Stomach (tissue), 19 donors: ENCODE results near the gene SNRNP25. TPM values are rescaled to one million over a fixed set of nuclear protein-coding genes. Genes with fewer than 3 reads are reported as not detected.
A peak's percentile ranks its signal among the peaks of the same experiment; 100 is the strongest.
"Not testable (repeated sequence)": the region's sequence is repeated elsewhere in the genome, so short reads cannot be mapped to it uniquely, and the experiment has no call there.

Experiments used
- DNase-seq, 2 donors: peaks; one replicate each; pipeline versions ENCODE4 v3.0.0 to v3.0.0-alpha.2; 2013 to 2019
- H3K27ac ChIP-seq, 5 donors: fragments of 200-600 bp in 4 of 5; sonication (generic) in 4 of 5; one replicate each; pipeline ENCODE4 v1.5.1; 2013 to 2019; ENCODE audit warnings: mild to moderate bottlenecking in 1 of 5, moderate library complexity in 1 of 5
- H3K27me3 ChIP-seq, 3 donors: fragments of 200-600 bp; sonication (generic); one replicate each; pipeline ENCODE4 v1.5.1; 2017 to 2019; ENCODE audit warnings: mixed run types in 1 of 3
- H3K36me3 ChIP-seq, 4 donors: fragments of 200-600 bp; sonication (generic); 1 replicate in 3 of 4; 2 replicates in 1 of 4; pipeline ENCODE4 v1.5.1; 2016 to 2019
- H3K4me1 ChIP-seq, 4 donors: fragments of 200-600 bp; sonication (generic); one replicate each; pipeline ENCODE4 v1.5.1; 2016 to 2019
- H3K4me3 ChIP-seq, 4 donors: fragments of 200-600 bp; sonication (generic) in 3 of 4; one replicate each; pipeline ENCODE4 v1.5.1; 2016 to 2019; ENCODE audit warnings: mild to moderate bottlenecking in 1 of 4
- H3K9me3 ChIP-seq, 4 donors: fragments of 200-600 bp; sonication (generic); one replicate each; pipeline ENCODE4 v1.5.1; 2016 to 2019
- EP300 ChIP-seq: sonication (generic); formaldehyde crosslinking; IDR thresholded peaks from one replicate; pipeline ENCODE4 v1.6.1; 2017; ENCODE audit warnings: antibody characterized with exemption
- POLR2A ChIP-seq, 4 donors: fragments of 450-650 bp; IDR thresholded peaks; one replicate each; pipeline ENCODE4 v1.6.1; 2016; ENCODE audit warnings: antibody characterized with exemption in 4 of 4, control low read depth in 2 of 4, mild to moderate bottlenecking in 1 of 4, moderate library complexity in 1 of 4
- POLR2AphosphoS5 ChIP-seq, 3 donors: sonication (generic); formaldehyde crosslinking; IDR thresholded peaks; one replicate each; pipeline ENCODE4 v1.6.1; 2016; ENCODE audit warnings: antibody characterized with exemption in 3 of 3
- WGBS, 5 donors: extraction: QIAGEN DNeasy Blood & Tissue Kit in 3 of 5; methylation state at CpG; one replicate each; pipeline versions ENCODE4 v1.1.5 to v1.1.7; 2013 to 2018; 5-methylcytosine and 5-hydroxymethylcytosine counted together
- intact Hi-C: fragments of 100-400 bp; cut with DNase I; formaldehyde crosslinking; loops from one replicate; pipeline ENCODE4 v1.15.1; 2023; ENCODE audit warnings: low total_unique reads
- long read RNA-seq, 10 donors: transcript quantifications; one replicate each; lab custom pipeline, GENCODE V29; 2026
- polyA plus RNA-seq, 3 donors: library from polyadenylated mRNA; stranded (reverse); fragments of 200-250 nt; gene quantifications; one replicate each; pipeline ENCODE4 v1.2.3, GENCODE V29; 2013
- total RNA-seq, 5 donors: library from RNA; depleted of rRNA; stranded (reverse); fragments of >200 nt; gene quantifications; one replicate each; pipeline versions ENCODE4 v1.1.0 to v1.2.3, GENCODE V29; 2014 to 2016
- TF ChIP-seq, protein P1 (sequence below), 7 experiments: fragments of 450-650 bp in 4 of 7; fragments of 200-600 bp in 3 of 7; sonication (generic) in 3 of 7; IDR thresholded peaks; one replicate each; pipeline ENCODE4 v1.5.1; 2016 to 2019; ENCODE audit warnings: antibody characterized with exemption in 7 of 7, control low read depth in 2 of 7, mild to moderate bottlenecking in 1 of 7
- donor health status: healthy with polysubstance abuse.
- donor health status: Bipolar disorder and iron deficiency.
- donor health status: healthy.

Gene SNRNP25
- total RNA-seq (10 to 100 TPM in 3 of 5 donors, 1 to 10 TPM in 2; 2.3 to 22.9 (median 11.9) TPM), polyA plus RNA-seq (10 to 100 TPM; 30.2 to 40.2 (median 34.4) TPM)
- long read RNA-seq, donor 1, transcript SNRNP25-201 (5 exons, 1,905 nt): major isoform, 10 of 10 reads
- long read RNA-seq, donor 1, partial matches to known transcripts: 0 of 10 reads
- long read RNA-seq, donor 1, other reads (novel, unspliced or antisense): 0 of 10 reads
- long read RNA-seq, donor 2, transcript SNRNP25-201 (5 exons, 1,905 nt): major isoform, 16 of 16 reads
- long read RNA-seq, donor 2, partial matches to known transcripts: 0 of 16 reads
- long read RNA-seq, donor 2, other reads (novel, unspliced or antisense): 0 of 16 reads
- long read RNA-seq, donor 3, transcript SNRNP25-201 (5 exons, 1,905 nt): major isoform, 6 of 6 reads
- long read RNA-seq, donor 3, partial matches to known transcripts: 0 of 6 reads
- long read RNA-seq, donor 3, other reads (novel, unspliced or antisense): 0 of 6 reads
- long read RNA-seq, donor 4: 0 reads
- long read RNA-seq, donor 5, transcript SNRNP25-201 (5 exons, 1,905 nt): major isoform, 19 of 19 reads
- long read RNA-seq, donor 5, partial matches to known transcripts: 0 of 19 reads
- long read RNA-seq, donor 5, other reads (novel, unspliced or antisense): 0 of 19 reads
- long read RNA-seq, donor 6, transcript SNRNP25-201 (5 exons, 1,905 nt): major isoform, 25 of 25 reads
- long read RNA-seq, donor 6, partial matches to known transcripts: 0 of 25 reads
- long read RNA-seq, donor 6, other reads (novel, unspliced or antisense): 0 of 25 reads
- long read RNA-seq, donor 7, transcript SNRNP25-201 (5 exons, 1,905 nt): major isoform, 17 of 23 reads
- long read RNA-seq, donor 7, partial matches to known transcripts: 6 of 23 reads
- long read RNA-seq, donor 7, other reads (novel, unspliced or antisense): 0 of 23 reads
- long read RNA-seq, donor 8, transcript SNRNP25-201 (5 exons, 1,905 nt): major isoform, 13 of 14 reads
- long read RNA-seq, donor 8, partial matches to known transcripts: 0 of 14 reads
- long read RNA-seq, donor 8, other reads (novel, unspliced or antisense): 0 of 14 reads
- long read RNA-seq, donor 9, transcript SNRNP25-201 (5 exons, 1,905 nt): major isoform, 14 of 19 reads
- long read RNA-seq, donor 9, partial matches to known transcripts: 5 of 19 reads
- long read RNA-seq, donor 9, other reads (novel, unspliced or antisense): 0 of 19 reads
- long read RNA-seq, donor 10, partial matches to known transcripts: 0 of 1 reads
- long read RNA-seq, donor 10, other reads (novel, unspliced or antisense): 0 of 1 reads

DNA sequence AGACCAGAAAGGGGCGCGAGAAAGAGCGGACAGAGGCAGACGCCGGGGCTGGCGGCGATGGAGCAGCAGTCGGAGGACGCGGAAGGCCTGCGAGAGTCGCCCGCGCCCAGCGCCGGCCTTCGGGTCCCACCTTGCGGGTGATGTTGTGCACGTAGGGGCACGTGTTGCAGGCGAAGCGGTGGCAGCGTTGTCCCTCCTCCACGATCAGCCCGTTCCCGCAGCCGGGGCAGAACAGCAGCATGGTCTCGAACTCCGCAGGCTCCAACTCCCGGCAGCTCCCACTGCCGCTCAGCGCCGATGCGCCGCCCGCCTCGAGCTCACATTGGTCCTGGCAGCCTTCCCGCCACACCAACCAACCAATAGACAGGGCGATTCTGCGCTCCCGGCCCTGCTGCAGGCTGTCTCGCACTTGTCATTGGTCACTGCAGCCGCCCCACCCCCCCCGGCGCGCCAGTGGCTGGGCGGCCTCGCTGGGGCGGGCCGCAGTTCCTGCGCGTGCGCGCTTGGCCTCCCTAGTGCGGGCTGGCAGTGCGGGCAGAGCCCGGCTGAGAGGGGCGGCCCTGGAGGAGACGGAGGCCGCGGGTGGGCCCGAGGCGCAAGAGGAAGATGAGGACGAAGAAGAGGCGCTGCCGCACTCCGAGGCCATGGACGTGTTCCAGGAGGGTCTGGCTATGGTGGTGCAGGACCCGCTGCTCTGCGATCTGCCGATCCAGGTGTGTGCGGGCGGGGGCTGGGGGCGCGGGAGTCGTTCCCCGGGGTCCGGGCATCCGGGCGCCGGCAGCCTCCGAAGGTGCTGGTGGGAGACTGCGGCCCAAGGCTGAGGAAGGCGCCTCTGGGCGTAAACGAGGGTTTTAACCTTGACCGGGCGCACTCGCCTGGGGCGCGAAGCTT lies at the start of gene SNRNP25, which contains the start of gene POLR3K:
TSS of gene SNRNP25 (plus strand) at position 483 of the 891 bp plus-strand sequence. CDS start at position 672, 189 bp downstream.
TSS of gene POLR3K (minus strand) at position 263 of the 891 bp plus-strand sequence. CDS start at position 241, 22 bp downstream.
- H3K4me1 ChIP-seq: peaks cover 13 to 48% (median 25%) of the 10 kb centered on the region in 4 donors
- TF ChIP-seq POLR2AphosphoS5 (IDR thresholded peaks at IDR 0.05): peak; percentile 53 to 83 (median 76)
- TF ChIP-seq, protein P1, sequence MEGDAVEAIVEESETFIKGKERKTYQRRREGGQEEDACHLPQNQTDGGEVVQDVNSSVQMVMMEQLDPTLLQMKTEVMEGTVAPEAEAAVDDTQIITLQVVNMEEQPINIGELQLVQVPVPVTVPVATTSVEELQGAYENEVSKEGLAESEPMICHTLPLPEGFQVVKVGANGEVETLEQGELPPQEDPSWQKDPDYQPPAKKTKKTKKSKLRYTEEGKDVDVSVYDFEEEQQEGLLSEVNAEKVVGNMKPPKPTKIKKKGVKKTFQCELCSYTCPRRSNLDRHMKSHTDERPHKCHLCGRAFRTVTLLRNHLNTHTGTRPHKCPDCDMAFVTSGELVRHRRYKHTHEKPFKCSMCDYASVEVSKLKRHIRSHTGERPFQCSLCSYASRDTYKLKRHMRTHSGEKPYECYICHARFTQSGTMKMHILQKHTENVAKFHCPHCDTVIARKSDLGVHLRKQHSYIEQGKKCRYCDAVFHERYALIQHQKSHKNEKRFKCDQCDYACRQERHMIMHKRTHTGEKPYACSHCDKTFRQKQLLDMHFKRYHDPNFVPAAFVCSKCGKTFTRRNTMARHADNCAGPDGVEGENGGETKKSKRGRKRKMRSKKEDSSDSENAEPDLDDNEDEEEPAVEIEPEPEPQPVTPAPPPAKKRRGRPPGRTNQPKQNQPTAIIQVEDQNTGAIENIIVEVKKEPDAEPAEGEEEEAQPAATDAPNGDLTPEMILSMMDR (IDR thresholded peaks at IDR 0.05): no peak
- no peaks in the 10 kb centered on the region for H3K27me3 ChIP-seq
- DNase-seq: peak; percentile 99 to 100
- WGBS, 5 donors: 0 to 1% (median 0%) methylated on average over 66 to 91 of the region's 91 CpGs
- H3K36me3 ChIP-seq: peaks cover 28 to 61% (median 54%) of the 10 kb centered on the region in 4 donors
- intact Hi-C loops: no loop called here
- H3K4me3 ChIP-seq: peak within 1 kb of the TSS; percentile 79 to 96 (median 83)
- peak within 1 kb of the TSS; percentile 73 to 88 (median 83) for H3K27ac ChIP-seq
- no peaks in the 10 kb centered on the region for H3K9me3 ChIP-seq

DNA sequence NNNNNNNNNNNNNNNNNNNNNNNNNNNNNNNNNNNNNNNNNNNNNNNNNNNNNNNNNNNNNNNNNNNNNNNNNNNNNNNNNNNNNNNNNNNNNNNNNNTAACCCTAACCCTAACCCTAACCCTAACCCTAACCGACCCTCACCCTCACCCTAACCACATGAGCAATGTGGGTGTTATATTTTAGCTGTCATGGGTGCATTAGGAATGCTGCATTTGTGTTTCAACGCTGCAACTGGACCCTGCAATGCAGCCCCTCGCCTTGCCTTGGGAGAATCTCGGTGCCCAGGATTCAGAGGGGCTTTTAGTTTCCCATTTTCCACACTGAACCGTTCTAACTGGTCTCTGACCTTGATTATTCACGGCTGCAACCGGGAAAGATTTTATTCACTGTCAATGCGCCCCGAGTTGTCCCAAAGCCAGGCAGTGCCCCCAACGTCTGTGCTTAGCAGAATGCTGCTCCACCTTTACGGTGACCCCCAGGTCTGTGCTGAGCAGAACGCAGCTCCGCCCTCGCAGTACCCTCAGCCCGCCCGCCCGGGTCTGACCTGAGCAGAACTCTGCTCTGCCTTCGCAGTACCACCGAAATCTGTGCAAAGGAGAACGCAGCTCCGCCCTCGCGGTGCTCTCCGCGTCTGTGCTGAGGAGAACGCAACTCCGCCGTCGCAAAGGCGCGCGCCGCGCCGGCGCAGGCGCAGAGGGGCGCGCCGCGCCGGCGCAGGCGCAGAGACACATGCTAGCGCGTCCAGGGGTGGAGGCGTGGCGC lies 43.5 kb upstream of the SNRNP25 start:
- TF ChIP-seq EP300 (no peak), POLR2A (IDR thresholded peaks at IDR 0.05) (no peak), POLR2AphosphoS5 (IDR thresholded peaks at IDR 0.05) (no peak)
- TF ChIP-seq, protein P1 (IDR thresholded peaks at IDR 0.05): no peak
- H3K27me3 ChIP-seq: no peaks in the 10 kb centered on the region
- peak; percentile 27 to 43 for DNase-seq
- no peak overlapping the region for H3K4me3 ChIP-seq
- intact Hi-C loops: no loop called here
- H3K36me3 ChIP-seq: no peaks in the 10 kb centered on the region
- H3K9me3 ChIP-seq: no peaks in the 10 kb centered on the region
- no peak overlapping the region for H3K27ac ChIP-seq
- 32 to 87% (median 69%) methylated on average over 5 to 48 of the region's 48 CpGs for whole genome bisulfite sequencing, 5 donors
- no peaks in the 10 kb centered on the region for H3K4me1 ChIP-seq

GRCh38 chr16:10772-11171 lies 42.9 kb upstream of the SNRNP25 start:
- WGBS, 5 donors: 0 to 49% (median 19%) methylated on average over 1 to 15 of the region's 27 CpGs
- H3K27ac ChIP-seq, H3K27me3 ChIP-seq, H3K4me3 ChIP-seq, H3K9me3 ChIP-seq, H3K36me3 ChIP-seq, H3K4me1 ChIP-seq, intact Hi-C loops: not testable (repeated sequence)
- TF ChIP-seq, protein P1 (IDR thresholded peaks at IDR 0.05): peak in 3 of 7 experiments; percentile 32 to 55 (median 34)
- peak in 1 of 2 donors; percentile 100 for DNase-seq

DNA sequence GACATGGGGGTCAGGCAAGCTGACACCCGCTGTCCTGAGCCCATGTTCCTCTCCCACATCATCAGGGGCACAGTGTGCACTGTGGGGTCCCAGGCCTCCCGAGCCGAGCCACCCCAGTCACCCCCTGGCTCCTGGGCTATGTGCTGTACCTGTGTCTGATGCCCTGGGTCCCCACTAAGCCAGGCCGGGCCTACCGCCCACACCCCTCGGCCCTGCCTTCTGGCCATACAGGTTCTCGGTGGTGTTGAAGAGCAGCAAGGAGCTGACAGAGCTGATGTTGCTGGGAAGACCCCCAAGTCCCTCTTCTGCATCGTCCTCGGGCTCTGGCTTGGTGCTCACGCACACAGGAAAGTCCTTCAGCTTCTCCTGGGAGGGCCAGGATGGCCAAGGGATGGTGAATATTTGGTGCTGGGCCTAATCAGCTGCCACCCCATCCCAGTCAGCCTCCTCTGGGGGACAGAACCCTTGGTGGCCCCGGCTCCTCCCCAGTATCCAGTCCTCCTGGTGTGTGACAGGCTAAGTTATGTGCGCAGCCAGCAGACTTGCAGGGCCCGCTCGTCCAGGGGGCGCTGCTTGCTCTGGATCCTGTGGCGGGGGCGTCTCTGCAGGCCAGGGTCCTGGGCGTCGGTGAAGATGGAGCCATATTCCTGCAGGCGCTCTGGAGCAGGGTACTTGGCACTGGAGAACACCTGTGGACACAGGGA lies 36.4 kb upstream of the SNRNP25 start:
- WGBS, 5 donors: 91 to 97% (median 94%) methylated on average over 8 to 19 of the region's 20 CpGs; no CpG with 5 or more reads in 1 of the 5 donors
- intact Hi-C loops, H3K9me3 ChIP-seq, H3K4me1 ChIP-seq, H3K4me3 ChIP-seq, H3K36me3 ChIP-seq, DNase-seq, H3K27me3 ChIP-seq, H3K27ac ChIP-seq: not testable (repeated sequence)

DNA sequence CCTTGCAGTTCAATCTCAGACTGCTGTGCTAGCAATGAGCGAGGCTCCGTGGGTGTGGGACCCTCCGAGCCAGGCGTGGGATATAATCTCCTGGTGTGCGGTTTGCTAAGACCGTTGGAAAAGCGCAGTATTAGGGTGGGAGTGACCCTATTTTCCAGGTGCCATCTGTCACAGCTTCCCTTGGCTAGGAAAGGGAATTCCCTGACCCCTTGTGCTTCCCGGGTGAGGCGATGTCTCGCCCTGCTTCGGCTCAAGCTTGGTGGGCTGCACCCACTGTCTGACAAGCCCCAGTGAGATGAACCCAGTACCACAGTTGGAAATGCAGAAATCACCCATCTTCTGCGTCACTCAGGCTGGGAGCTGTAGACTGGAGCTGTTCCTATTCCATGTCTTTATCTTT lies 32.7 kb upstream of the SNRNP25 start:
- H3K4me1 ChIP-seq, H3K4me3 ChIP-seq, H3K27ac ChIP-seq, H3K9me3 ChIP-seq, H3K27me3 ChIP-seq, H3K36me3 ChIP-seq, intact Hi-C loops, DNase-seq: not testable (repeated sequence)
- WGBS, 5 donors: 88 to 93% (median 91%) methylated on average over 11 to 12 of the region's 12 CpGs

DNA sequence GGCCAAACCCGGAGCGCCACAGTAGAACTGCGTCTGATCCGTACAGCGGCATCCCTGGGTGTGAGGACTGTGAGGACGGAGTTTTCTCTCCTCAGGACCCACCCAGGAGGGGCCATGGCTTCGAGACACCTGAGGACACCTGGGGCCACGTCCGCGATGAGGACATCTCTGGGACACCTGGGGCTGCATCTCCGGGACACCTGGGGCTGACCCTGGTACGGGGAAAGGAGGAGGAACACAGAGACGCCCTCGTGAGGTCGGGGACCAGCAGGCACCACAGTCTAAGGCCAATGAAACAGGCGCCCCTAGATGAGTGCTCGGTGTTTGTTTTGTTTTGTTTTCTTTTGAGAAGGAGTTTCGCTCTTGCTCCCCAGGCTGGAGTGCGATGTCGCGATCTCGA lies 29.5 kb upstream of the SNRNP25 start:
- H3K36me3 ChIP-seq, intact Hi-C loops, H3K27me3 ChIP-seq, H3K4me1 ChIP-seq, H3K9me3 ChIP-seq, H3K4me3 ChIP-seq, H3K27ac ChIP-seq, DNase-seq: not testable (repeated sequence)
- 81 to 94% (median 89%) methylated on average over 11 to 16 of the region's 22 CpGs for WGBS, 5 donors
